RWPE1 (cell line): ENCODE measurements around the gene AKAP9.

Experiments
- CTCF ChIA-PET: fragments of 350-600 bp; sonication (Branson Sonifier 250); formaldehyde crosslinking; extraction: SDS; loops from one replicate; lab custom pipeline; 2021; lab: Yijun Ruan, JAX
- POLR2A ChIA-PET: fragments of 400-600 bp; formaldehyde crosslinking; extraction: SDS; loops from one replicate; lab custom pipeline; 2020; ENCODE audit warnings: antibody characterized with exemption; ENCODE audit not compliant: low non-redundant PET; lab: Yijun Ruan, JAX
- DNase-seq: peaks from one replicate; pipeline ENCODE4 v3.0.0; 2012; ENCODE audit warnings: low spot score
- H3K27ac ChIP-seq: fragments of 450-650 bp; 2 replicates; pipeline ENCODE4 v1.5.1; 2017
- TF ChIP-seq, protein P1 (sequence below): fragments of 450-650 bp; conservative IDR thresholded peaks from 2 replicates; pipeline ENCODE4 v1.5.1; 2017; ENCODE audit warnings: low read depth, mild to moderate bottlenecking

AKAP9 gene

DNA sequence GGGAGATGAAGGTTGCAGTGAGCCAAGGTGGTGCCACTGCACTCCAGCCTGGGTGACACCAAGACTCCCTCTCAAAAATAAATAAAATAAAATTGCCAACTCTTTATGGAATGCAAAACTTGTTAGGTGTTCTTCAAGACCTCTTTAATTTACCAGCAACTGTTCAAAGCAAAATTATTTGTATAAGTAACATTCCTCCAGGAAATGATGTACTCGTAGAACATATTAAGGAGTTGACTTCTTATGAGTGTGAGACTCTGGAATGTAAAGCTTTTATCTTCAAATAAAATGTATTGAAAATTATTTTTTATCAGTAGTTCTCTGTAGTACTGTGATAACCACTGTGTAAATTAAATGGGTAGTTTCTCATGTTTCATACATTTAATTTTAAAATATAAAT, 99.2 kb downstream of the AKAP9 start:
- no peak overlapping the region for H3K27ac ChIP-seq
- CTCF ChIA-PET: no interaction called here
- TF ChIP-seq, protein P1, sequence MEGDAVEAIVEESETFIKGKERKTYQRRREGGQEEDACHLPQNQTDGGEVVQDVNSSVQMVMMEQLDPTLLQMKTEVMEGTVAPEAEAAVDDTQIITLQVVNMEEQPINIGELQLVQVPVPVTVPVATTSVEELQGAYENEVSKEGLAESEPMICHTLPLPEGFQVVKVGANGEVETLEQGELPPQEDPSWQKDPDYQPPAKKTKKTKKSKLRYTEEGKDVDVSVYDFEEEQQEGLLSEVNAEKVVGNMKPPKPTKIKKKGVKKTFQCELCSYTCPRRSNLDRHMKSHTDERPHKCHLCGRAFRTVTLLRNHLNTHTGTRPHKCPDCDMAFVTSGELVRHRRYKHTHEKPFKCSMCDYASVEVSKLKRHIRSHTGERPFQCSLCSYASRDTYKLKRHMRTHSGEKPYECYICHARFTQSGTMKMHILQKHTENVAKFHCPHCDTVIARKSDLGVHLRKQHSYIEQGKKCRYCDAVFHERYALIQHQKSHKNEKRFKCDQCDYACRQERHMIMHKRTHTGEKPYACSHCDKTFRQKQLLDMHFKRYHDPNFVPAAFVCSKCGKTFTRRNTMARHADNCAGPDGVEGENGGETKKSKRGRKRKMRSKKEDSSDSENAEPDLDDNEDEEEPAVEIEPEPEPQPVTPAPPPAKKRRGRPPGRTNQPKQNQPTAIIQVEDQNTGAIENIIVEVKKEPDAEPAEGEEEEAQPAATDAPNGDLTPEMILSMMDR: no peak
- POLR2A ChIA-PET: no interaction called here
- no peak for DNase-seq

DNA sequence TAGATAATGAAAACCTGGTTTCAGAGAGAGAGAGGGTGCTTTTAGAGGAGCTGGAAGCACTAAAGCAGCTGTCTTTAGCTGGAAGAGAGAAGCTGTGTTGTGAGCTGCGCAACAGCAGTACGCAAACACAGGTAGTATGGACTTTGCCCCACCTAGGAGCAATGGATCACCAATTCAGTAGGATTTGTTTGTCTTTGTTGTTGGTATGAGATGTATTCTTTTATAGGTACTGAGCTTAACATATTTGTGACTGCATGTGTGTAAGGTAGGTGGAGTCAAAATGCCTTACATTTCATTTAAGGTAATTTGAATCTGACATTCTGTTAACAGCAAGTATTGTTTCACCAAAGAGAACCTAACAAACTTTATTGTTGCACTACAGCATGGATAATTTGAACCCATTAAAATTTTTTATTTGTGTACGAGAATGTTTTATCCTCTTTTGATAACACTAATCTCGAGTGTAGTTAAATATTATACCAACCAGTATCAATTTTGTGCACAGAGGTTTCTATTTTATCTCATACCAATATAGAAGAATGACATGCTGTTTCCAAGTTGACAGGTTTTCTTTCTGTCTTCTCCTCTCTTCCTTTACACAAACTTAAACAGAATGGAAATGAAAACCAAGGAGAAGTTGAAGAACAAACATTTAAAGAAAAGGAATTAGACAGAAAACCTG, 101.5 kb downstream of the AKAP9 start:
- no peak for DNase-seq
- POLR2A ChIA-PET: no interaction called here
- TF ChIP-seq, protein P1: no peak
- H3K27ac ChIP-seq: no peak overlapping the region
- CTCF ChIA-PET: no interaction called here

DNA sequence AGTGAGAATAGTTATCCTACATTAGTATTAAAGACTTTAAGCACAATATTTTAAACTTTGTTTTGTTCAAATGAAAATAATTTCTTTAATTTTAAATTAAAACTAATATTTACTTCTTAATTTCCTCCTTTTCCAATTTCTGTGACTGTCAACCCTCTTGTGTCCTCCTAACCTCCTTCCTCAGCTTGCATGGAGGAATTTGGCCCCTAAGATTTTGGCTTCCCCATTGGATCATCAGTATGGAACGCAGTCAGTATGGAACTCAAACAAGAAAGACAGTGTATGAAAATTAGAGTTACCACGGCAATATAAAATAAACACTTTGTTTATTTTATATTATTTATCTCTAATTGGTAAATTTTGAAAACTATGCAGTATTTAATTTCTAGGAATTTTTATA, 102.4 kb downstream of the AKAP9 start:
- no peak for DNase-seq
- H3K27ac ChIP-seq: no peak overlapping the region
- ChIA-PET CTCF (no interaction called here), POLR2A (no interaction called here)
- TF ChIP-seq, protein P1: no peak

DNA sequence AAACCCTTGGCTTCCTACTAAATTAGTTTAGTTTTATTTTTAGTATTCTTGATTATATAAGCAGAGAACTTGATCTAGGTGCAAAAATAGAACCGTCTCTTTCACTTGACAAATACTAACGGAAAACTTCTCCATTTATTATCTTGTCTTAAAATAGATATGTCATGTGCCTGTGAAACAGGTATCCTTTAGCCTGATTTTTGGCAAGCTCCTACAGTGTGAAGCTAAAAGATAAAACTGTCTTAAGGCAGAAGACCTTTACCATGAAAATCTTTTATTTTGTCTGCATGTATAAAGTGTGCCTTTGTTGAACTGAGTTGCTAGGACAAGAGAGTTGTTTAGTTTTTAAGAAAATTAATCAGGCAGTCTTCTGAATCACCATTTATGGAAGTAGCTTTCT, 103.0 kb downstream of the AKAP9 start:
- CTCF ChIA-PET: no interaction called here
- POLR2A ChIA-PET: no interaction called here
- DNase-seq: no peak
- H3K27ac ChIP-seq: no peak overlapping the region
- TF ChIP-seq, protein P1: no peak

DNA sequence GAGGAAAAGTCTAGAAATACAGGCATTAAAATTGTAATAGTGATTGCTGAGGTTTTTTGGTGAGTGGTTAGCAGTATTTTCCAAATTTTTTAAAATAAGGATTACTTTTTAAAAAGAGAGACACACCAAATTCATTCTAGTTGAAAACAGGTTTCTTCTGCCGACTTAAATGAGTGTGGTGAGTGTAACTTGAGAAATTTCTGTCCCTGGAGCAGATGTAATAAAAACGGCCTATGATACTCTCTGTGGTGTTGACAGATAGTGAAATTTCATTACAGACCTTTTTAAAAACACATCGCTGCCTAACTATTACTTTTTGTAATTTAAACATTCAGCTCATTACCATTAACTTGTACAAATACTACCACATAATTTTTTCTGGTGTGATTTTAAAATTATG, 103.5 kb downstream of the AKAP9 start:
- no peak for DNase-seq
- ChIA-PET CTCF (no interaction called here), POLR2A (no interaction called here)
- no peak overlapping the region for H3K27ac ChIP-seq
- TF ChIP-seq, protein P1: no peak

DNA sequence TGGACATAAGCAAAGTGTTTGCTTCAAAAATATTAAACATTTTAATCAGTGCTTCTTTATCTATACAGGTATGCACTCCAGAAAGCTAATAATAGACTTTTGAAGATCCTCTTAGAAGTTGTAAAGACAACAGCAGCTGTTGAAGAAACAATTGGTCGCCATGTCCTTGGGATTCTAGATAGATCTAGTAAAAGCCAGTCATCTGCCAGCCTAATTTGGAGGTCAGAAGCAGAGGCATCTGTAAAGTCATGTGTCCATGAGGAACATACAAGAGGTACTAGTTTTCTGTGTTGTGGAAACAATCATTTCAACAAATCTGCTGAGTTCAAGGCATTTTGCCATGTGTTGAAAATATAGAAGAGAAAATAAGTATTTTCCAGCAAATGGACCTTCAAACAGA, 104.3 kb downstream of the AKAP9 start:
- ChIA-PET CTCF (no interaction called here), POLR2A (no interaction called here)
- DNase-seq: no peak
- no peak overlapping the region for H3K27ac ChIP-seq
- TF ChIP-seq, protein P1: no peak

DNA sequence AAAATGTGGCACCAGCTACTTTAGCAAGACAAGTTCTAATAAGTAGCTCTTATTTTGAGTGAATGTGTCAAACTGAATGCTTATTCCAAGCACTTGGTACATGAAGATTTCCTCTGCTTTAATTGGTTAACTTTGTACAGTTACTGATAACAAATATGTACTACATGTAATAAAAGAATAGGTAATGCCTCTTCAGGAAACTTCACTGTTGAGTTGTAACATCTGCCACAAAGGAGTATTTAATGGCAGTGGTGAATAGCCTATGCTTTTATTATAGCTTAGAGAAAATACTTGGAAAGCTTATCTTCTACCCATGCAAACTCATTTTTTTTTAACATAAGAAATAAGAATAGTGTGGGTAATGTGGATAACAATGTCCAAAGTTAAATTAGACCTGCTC, 111.0 kb downstream of the AKAP9 start:
- no peak overlapping the region for H3K27ac ChIP-seq
- DNase-seq: no peak
- POLR2A ChIA-PET: no interaction called here
- CTCF ChIA-PET: interaction anchor here (0.6 to 0.8 kb wide), 2 partner anchors 296 to 374 kb away, joined by 4 to 6 read pairs; no protein-coding TSS in a partner anchor
- TF ChIP-seq, protein P1: no peak
